ENCODE measurements around the gene TCAF1.

DNA sequence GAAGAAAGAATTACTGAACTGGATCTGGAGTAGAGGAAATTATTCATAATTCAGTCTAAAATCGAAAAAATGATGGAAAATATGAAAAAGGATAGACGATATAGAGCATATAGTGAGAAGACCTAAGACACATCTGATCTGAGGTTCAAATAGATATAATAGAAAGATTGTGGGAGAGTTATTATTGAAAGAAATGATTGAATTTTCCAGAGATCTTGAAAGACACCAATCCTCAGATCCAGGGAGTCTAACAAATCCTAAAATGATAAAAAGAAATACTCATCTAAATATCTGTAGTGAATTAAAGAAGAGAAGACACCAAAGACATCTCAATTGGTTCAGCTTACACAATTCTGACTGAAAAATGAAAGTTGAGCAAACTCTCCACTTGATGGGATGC lies 12.9 kb downstream of the TCAF1 start:
- TF ChIP-seq, protein P1, sequence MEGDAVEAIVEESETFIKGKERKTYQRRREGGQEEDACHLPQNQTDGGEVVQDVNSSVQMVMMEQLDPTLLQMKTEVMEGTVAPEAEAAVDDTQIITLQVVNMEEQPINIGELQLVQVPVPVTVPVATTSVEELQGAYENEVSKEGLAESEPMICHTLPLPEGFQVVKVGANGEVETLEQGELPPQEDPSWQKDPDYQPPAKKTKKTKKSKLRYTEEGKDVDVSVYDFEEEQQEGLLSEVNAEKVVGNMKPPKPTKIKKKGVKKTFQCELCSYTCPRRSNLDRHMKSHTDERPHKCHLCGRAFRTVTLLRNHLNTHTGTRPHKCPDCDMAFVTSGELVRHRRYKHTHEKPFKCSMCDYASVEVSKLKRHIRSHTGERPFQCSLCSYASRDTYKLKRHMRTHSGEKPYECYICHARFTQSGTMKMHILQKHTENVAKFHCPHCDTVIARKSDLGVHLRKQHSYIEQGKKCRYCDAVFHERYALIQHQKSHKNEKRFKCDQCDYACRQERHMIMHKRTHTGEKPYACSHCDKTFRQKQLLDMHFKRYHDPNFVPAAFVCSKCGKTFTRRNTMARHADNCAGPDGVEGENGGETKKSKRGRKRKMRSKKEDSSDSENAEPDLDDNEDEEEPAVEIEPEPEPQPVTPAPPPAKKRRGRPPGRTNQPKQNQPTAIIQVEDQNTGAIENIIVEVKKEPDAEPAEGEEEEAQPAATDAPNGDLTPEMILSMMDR (IDR thresholded peaks at IDR 0.05), result no peak
- no peak for TF ChIP-seq POLR2AphosphoS5 (IDR thresholded peaks at IDR 0.05)

Measured in suprapubic skin (tissue), 3 donors.